ENCODE measurements around the gene ERRFI1. TPM values are rescaled to one million over a fixed set of nuclear protein-coding genes. Genes with fewer than 3 reads are reported as not detected.
A peak's percentile ranks its signal among the peaks of the same experiment; 100 is the strongest.

Gene ERRFI1
- total RNA-seq, 6 experiments from 2014 or later = 15.8 to 25.5 (median 19.0) TPM

DNA sequence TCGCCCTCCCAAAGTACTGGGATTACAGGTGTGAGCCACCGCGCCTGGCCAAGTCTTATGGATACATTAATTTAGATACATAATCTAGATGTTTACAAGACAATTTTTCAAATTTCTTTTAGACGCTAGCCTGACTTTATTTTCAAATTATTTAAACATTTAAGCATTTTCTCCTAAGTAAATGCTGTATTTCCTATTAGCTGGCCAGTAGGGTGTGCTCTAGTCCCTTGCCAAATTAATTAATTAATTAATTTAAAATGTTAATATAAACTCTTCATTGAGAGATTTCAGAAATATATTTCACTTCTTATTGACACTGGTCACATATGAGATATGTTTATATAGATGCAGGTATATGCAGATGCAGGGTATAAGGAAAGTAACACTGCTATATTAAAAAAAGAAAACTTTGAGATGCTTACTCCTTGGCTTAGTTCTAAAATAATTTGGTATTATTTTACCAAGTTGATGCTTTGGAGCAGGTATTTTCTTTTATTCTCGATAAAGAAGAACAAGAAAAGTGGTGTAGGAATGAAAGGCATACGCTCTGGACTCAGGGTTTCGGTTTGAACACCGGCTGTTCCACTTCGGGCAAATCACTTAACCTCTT lies 5.2 kb upstream of the ERRFI1 start:
- H3K27ac Mint-ChIP-seq = no peak overlapping the region
- TF ChIP-seq, protein P1, sequence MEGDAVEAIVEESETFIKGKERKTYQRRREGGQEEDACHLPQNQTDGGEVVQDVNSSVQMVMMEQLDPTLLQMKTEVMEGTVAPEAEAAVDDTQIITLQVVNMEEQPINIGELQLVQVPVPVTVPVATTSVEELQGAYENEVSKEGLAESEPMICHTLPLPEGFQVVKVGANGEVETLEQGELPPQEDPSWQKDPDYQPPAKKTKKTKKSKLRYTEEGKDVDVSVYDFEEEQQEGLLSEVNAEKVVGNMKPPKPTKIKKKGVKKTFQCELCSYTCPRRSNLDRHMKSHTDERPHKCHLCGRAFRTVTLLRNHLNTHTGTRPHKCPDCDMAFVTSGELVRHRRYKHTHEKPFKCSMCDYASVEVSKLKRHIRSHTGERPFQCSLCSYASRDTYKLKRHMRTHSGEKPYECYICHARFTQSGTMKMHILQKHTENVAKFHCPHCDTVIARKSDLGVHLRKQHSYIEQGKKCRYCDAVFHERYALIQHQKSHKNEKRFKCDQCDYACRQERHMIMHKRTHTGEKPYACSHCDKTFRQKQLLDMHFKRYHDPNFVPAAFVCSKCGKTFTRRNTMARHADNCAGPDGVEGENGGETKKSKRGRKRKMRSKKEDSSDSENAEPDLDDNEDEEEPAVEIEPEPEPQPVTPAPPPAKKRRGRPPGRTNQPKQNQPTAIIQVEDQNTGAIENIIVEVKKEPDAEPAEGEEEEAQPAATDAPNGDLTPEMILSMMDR (IDR thresholded peaks at IDR 0.05) = peak; percentile 92
- DNase-seq = peak; percentile 50
- peaks cover 2% of the 10 kb centered on the region for H3K27me3 Mint-ChIP-seq (ENCODE audit: insufficient read depth)
- H3K4me1 Mint-ChIP-seq (ENCODE audit: low read depth) = peaks cover 46% of the 10 kb centered on the region
- no peak overlapping the region for H3K4me3 Mint-ChIP-seq
- no peaks in the 10 kb centered on the region for H3K9me3 Mint-ChIP-seq
- H3K36me3 Mint-ChIP-seq (ENCODE audit: low read depth) = no peaks in the 10 kb centered on the region

DNA sequence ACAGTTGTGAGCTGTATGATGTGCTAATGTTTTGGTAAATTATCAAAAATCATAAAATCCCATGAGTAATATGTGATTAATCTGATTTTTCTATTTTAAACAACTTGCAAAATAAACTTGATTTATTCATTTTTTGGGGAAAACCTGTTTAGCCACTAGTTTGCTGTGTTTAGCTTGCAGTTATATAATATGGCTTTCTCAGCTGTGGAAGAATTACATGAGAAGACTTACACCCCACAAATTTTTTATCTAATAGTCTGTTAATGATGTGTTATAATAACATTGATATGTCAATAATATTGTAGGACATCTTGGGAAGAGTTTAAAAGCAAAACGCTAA lies 2.4 kb upstream of the ERRFI1 start:
- H3K27me3 Mint-ChIP-seq (ENCODE audit: insufficient read depth) = peaks cover 5% of the 10 kb centered on the region
- H3K36me3 Mint-ChIP-seq (ENCODE audit: low read depth) = peaks cover 15% of the 10 kb centered on the region
- peak overlapping the region; percentile 94 for H3K27ac Mint-ChIP-seq
- no peaks in the 10 kb centered on the region; the same call in 1 of the 2 replicates for H3K9me3 Mint-ChIP-seq
- H3K4me1 Mint-ChIP-seq (ENCODE audit: low read depth) = peaks cover 63% of the 10 kb centered on the region
- DNase-seq = no peak
- H3K4me3 Mint-ChIP-seq = peak overlapping the region; percentile 80
- TF ChIP-seq, protein P1 (IDR thresholded peaks at IDR 0.05) = no peak

DNA sequence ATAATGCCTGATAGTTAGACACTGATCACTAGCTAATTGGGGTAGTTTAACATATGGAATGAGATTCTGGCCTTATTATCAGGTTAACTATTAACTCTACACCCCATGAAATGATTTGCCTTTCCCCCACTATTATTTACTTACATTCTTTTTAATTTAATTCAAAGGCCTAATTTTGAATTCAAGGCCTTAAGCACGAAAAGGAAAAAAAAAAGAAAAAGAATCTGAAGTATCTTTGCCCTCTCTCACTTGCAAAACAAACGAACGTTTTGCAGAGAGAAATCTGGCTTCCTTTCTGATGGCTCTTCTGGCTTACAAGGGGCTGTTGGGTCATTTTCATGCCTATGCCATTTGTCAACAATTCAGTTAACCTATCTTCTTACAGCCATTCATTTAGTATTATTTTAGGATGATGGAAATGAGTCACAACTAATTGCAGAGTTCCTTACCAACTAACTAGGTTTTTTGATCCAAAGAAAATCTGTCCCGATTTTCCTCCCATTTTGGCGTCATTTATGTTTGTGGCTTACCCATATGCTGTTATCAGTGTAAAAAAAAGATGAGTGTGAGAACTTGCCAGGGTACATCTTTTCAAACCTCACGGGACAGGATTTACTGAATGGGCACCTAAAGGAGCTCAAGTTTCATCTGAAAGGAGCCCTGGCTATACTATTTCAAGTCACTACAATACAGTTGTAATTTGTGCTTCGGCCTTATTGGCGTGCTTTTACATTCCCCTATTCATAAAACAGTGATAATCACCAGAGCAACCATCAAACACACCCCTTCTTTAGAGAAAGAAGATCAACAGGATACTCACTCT lies 1.9 kb upstream of the ERRFI1 start:
- Mint-ChIP-seq H3K9me3 (no peaks in the 10 kb centered on the region; the same call in 1 of the 2 replicates), H3K4me1 (ENCODE audit: low read depth) (peaks cover 69% of the 10 kb centered on the region), H3K36me3 (ENCODE audit: low read depth) (peaks cover 15% of the 10 kb centered on the region), H3K4me3 (peak overlapping the region; percentile 80), H3K27me3 (ENCODE audit: insufficient read depth) (peaks cover 4% of the 10 kb centered on the region), H3K27ac (peak overlapping the region; percentile 94)
- TF ChIP-seq, protein P1 (IDR thresholded peaks at IDR 0.05) = 0 out of 2 replicates have a peak, but pooled peaks have one; percentile 15
- DNase-seq = peak; percentile 89

DNA sequence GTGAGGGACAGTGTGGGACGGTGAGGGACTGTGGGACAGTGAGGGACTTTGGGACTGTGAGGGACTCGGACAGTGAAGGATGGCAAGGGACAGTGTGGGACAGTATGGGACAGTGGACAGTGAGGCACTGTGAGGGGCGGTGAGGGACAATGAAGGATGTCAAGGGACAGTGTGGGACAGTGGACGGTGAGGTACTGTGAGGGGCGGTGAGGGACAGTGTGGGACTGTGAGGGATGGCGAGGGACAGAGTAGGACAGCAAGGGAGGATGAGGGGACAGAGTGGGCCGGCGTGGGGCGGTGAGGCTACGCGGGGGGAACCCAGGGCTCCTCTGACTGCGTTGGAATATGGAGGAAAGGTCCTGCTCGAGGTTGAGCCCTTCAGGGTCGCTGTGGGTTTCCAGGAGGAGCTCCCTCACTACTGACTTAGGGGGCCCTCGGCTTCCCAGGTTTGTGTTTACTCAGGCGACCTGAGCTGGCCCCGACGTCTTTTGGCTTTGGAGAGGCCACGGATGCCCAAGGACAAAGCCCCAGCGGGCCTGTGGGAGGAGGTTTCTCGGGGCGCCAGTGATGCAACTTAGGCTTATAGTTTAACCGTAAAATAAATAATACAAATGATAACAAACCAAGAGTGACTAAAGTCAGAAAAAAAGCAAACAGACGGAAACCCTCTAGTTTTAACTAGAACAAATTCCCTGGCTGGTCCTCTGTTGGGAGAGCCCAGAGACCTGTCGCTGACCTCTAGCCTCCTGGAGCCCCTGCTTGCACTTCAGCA lies 1.1 kb upstream of the ERRFI1 start:
- H3K4me3 Mint-ChIP-seq = peak overlapping the region; percentile 80
- H3K4me1 Mint-ChIP-seq (ENCODE audit: low read depth) = peaks cover 70% of the 10 kb centered on the region
- peaks cover 15% of the 10 kb centered on the region for H3K36me3 Mint-ChIP-seq (ENCODE audit: low read depth)
- H3K27ac Mint-ChIP-seq = peak overlapping the region; percentile 94
- DNase-seq = no peak
- no peaks in the 10 kb centered on the region; the same call in 1 of the 2 replicates for H3K9me3 Mint-ChIP-seq
- peaks cover 4% of the 10 kb centered on the region for H3K27me3 Mint-ChIP-seq (ENCODE audit: insufficient read depth)
- TF ChIP-seq, protein P1 (IDR thresholded peaks at IDR 0.05) = no peak

DNA sequence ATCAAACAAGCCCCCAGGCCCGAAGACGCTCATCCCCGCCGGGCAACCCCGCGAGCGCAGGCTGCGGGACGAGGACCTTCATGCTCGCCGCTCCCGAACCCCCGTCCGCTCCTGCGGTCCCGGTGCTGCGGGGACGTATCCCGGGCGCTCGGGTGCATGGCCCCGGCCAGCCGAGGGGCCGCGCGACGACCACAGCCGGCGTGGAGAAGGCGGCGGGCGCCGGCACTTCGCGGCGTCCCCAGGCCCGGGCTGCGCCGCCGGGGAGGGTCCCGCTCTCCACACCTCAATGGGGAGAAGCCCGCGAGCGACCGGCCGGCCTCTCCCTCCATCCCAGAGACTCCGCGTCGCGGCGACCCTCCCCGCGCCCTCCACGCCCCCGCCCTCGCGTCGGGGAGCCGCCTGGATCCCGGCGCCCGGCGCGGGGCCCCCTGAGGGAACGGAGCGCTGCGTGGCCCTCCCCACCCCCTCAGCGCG lies 401 bp downstream of the ERRFI1 start:
- peak overlapping the region; percentile 99 for H3K4me3 Mint-ChIP-seq
- H3K27me3 Mint-ChIP-seq (ENCODE audit: insufficient read depth) = peaks cover 4% of the 10 kb centered on the region
- H3K9me3 Mint-ChIP-seq = no peaks in the 10 kb centered on the region; the same call in 1 of the 2 replicates
- no peak for DNase-seq
- peak overlapping the region; percentile 94 for H3K27ac Mint-ChIP-seq
- peaks cover 75% of the 10 kb centered on the region for H3K4me1 Mint-ChIP-seq (ENCODE audit: low read depth)
- peaks cover 15% of the 10 kb centered on the region for H3K36me3 Mint-ChIP-seq (ENCODE audit: low read depth)
- TF ChIP-seq, protein P1 (IDR thresholded peaks at IDR 0.05) = no peak

All from HFFc6 (cell line).